ENCODE measurements around the gene USP6NL.

The USP6NL gene

GRCh38 chr10:11404901-11405300 lies 206.5 kb downstream of the USP6NL start:
- no peak for DNase-seq
